Glomerular endothelial cell (primary cell): ENCODE results near the gene C20orf202. TPM values are rescaled to one million over a fixed set of nuclear protein-coding genes. Genes with fewer than 3 reads are reported as not detected.
"Not testable (repeated sequence)": the region's sequence is repeated elsewhere in the genome, so short reads cannot be mapped to it uniquely, and the experiment has no call there.

Source experiments
- DNase-seq: peaks from one replicate; pipeline ENCODE4 v3.0.0-alpha.2; 2011; ENCODE audit warnings: low read depth, low spot score; ENCODE audit errors: extremely low read depth
- total RNA-seq: library from RNA; depleted of rRNA; stranded (reverse); fragments of >200 nt; gene quantifications from 2 replicates; pipeline ENCODE4 v1.2.3, GENCODE V29; 2015

The C20orf202 gene
- total RNA-seq, 1 donor from 2014 or later: not detected

DNA sequence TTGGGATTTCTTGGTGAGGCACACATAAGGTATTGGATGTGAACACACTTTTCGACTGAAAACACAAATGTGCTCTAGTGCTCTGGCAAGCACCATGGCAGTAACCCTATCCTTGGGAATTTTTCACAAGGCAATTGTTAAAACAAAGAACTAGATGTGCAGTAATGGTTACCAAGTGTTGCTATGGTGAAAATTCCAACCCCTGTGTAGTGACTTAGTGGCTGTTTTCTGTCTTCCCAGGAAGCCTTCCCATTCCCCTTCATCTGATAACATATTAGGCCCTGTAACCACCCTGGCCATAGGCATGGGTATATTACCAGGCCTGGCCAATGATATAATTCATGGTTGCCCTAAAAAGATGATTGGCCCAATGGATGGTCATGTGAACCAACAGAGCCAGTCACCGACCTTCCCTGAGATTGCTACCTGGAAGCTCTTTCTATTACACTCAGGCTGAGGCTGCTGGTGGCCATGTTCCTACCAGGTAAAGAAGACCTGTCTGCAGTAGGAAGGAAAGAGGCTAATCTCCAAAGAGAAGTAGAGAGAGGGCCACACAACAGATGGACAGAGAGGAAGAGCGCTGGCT, 4.1 kb downstream of the C20orf202 start:
- no peak for DNase-seq

DNA sequence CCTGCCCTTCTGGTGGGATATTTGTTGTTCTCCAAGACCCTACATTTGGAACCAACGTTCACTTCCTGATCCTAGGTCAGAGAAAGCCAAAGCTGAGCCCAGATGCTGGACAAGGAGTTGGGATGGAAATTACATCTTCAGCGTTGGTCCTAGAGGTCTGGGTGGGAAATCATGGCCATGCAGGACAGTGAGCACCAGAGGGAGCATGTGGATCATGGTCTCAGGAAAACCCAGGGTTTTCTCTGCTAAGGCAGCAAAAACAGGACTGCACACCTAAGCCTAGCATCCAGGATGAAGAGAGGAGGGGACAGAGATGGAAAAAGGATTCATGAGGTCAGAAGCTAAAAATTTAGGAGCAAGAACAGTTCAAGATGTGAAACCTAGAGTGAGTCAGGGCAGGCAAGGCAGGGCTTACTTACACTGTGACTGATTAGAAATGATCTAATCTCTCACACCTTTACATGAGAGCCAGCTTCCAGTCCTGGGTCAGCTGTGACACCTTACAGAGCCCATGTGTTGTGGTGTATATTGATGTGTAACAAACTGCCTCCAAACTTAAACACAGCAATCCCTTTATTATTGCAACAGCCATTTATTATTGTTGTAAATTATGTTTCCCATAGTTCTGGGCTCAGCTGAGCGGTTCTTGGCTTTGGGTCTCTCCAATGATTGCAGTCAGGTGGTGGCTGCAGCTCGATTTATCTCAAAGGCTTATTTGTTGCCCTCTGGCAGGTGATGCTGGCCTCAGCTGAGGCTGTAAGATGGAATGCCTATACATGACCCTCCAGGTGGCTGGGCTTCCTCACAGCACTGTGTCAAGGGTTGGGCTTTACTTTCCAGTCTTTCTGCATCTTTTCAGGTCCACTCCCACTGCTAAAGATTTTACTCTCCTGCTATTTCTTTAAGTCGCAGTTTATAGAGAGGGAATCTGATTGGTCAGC, 6.5 kb downstream of the C20orf202 start:
- DNase-seq: no peak

DNA sequence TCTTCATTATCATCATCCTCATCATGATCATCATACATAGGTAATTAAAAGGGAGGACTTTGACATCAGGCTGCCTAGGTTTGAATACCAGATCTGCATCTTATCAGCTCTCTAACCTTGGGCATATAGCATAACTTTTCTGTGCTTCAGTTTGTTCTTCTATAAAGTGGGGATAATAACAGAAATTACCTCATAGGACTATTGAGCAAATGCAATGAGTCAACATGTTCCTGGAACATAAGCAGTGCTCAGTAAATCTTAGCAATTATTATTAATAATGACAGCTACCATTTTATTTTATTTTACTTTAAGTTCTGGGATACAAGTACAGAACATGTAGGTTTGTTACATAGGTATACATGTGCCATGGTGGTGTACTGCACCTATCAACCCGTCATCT, 7.2 kb downstream of the C20orf202 start:
- DNase-seq: no peak

DNA sequence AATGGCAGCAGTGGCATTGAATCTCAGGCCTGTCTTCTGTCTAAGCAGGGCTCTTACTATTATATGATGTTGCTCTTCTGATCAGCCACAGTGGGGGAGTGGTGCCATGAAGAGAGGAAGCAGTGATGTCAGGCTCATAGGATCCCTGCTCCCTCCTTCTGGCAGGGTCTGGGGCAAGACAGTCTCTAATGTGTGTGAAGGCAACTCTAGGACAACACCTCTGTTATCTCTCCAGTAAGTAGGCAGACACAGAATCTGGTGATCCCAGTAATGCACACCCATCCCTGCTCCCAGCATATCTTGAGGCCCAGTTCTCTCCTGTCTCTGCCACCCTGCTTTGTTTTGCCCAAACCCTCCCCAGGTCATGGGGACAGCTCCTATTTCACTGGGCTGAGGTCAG, 8.8 kb downstream of the C20orf202 start:
- DNase-seq: no peak

DNA sequence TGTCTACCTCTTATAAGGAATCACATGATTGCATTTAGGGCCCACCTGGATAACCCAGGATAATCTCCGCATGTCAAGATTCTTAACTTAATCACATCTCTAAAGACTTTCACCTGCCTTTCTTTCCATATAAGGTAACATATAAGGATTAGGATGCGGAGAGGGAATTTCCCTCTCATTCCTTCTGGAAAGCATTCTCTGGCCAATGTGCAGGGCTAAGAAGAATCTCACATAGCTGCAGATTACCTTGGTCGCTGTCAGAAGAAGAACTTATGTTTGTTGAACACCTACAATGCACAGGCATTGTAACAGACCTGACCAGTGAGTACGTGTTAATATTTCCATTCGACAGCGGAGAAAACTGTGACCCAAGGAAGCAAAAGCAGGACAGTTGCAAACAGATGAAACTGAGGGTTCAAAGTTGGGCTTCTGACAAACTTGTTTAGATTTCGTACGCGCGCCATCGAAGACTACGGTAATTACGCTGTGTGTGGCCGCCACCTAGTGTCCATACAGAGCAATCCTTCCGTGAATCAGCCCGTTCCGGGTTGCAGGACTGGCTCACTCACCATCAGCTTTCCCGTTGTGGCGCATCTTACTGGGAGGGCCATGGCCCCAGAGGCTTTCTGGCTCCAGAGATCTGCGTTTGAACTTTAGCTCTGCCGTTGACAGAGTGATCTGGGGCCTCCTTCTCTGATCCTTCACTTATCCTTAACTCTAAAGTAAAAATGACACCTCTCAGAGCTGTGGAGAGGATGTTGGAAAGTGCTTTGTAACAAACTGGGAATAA, 9.5 kb downstream of the C20orf202 start:
- peak; percentile 34 for DNase-seq

DNA sequence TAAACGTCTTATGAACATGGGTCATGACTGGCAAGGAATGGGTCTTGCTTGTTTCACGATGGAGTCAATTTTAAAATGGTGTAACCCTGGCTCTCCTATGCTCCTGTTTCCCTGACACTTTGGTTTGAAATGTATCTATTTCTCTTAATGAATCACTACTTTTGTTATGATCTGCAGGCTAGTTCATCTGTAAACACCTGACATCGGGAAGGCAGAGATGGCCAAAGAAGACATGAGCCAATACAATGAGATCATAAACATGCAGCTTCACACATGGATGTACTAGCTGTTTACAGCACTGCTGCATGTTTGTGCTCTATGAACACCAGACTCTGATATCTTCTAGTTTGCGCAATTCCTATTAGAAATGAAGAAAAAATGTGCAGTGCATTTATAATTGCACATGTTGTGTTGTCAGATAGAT, 11.6 kb downstream of the C20orf202 start:
- no peak for DNase-seq

DNA sequence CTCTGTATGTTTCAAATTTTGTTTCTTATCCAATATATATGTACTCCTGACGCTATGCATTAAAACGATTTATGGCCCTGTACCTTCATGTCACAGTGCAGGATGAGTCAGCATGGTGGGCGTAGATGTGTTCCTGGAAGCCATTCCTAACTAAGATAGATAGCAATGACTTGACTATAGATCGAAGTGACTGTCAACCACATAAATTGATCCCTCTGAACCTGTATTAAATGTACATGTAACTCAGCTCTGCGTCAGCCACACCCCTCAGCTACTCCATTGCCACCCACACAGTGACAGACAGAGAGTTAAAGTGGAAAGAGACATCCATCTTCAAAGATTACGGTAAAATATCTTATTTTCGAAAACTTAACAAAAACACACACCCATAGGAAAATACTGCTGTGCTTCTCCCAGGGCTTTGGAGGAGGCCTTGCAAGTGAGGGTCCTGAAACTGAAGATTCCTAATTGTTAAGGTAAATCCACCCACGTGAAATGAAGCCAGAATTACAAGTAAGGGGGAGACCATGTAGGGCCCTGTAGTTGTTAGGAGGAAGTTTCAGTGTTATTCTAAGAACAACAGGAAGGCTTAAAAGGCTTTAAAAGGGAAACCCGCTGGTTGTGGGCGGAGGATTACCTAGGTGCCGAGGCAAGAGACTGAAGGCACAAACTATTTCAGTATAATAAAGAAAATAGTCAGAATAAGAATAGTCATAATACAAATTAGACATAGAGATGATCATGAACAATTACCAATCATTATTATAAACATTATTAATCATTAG, 12.3 kb downstream of the C20orf202 start:
- DNase-seq: no peak

DNA sequence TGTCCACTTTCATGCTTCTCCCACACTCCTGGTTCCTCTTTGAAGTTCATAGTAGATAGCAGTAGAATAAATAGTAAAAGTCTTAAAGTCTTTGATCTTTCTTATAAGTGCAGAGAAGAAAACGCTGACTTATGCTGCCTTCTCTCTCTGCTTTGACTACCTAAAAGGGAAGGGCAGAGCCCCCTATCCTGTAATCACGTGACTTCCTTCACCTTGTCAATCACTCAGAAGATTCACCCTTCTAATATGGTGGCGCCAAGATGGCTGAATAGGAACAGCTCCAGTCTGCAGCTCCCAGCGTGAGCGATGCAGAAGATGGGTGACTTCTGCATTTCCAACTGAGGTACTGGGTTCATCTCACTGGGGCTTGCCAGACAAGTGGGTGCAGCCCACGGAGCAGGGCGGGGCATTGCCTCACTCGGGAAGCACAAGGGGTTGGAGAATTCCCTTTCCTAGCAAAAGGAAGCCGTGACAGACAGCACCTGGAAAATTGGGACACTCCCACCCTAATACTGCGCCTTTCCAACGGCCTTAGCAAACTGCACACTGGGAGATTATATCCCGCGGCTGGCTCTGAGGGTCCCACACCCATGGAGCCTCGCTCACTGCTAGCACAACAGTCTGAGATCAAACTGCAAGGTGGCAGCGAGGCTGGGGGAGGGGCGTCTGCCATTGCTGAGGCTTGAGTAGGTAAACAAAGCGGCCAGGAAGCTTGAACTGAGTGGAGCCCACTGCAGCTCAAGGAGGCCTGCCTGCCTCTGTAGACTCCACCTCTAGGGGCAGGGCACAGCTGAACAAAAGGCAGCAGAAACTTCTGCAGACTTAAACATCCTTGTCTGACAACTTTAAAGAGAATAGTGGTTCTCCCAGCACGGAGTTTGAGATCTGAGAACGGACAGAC, 13.5 kb downstream of the C20orf202 start:
- DNase-seq: not testable (repeated sequence)

DNA sequence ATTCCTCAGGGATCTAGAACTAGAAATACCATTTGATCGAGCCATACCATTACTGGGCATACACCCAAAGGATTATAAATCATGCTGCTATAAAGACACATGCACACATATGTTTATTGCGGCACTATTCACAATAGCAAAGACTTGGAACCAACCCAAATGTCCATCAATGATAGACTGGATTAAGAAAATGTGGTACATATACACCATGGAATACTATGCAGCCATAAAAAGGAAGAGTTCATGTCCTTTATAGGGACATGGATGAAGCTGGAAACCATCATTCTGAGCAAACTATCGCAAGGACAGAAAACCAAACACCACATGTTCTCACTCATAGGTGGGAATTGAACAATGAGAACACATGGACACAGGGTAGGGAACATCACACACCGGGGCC, 19.5 kb downstream of the C20orf202 start:
- DNase-seq: not testable (repeated sequence)

DNA sequence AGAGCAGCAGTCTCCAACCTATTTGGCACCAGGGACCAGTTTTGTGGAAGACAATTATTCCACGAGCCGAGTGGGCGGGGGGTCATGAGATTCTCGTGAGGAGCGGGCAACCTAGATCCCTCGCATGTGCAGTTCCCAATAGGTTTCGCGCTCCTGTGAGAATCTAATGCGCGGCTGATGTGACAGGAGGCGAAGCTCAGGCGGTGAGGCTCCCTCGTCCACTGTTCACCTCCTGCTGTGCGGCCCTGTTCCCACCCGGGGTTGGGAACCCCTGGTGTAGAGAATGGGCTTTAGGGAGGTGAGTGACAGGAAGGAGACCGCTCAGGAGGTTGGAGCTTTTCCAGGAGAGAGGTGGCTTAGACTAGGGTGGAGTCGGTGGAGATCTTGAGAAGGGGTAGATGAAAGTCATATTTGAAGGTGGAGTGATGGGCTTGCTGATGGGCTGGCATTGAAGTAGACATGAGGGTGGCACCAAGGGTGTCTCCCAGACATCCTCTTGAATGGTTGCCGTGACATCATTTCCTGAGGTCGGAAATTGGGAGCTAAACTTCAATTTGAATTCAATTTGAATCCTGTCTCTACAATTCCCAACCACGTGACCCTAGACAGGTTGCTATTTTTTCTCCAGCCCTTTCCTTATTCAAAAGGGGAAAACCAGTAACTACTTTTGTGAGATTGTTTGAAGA, 21.1 kb downstream of the C20orf202 start:
- no peak for DNase-seq

DNA sequence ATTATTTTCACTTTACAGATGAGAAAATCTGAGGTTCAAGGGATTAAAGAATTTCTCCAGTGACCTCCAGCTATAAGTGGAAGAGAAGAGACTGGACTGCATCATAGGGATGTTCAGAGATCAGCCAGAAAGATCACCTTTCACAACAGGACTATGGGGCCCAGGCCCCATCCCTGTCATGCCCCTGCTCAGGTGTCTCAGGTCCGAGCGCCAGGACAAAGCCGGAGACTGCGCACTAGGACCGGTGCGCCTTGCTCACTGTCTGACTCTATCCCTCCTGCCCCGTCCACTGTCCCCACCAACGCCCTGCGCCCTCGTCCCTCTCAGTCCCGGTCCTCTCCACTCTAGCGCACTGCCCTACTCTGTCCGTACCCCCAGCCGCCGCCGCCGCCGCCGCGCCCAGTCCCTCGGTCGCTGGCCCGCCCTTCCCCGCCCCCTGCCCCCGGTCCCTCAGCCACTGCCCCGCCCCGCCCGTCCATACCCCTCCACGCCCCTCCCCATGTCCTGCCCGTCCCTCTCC, 22.1 kb downstream of the C20orf202 start:
- DNase-seq: no peak

DNA sequence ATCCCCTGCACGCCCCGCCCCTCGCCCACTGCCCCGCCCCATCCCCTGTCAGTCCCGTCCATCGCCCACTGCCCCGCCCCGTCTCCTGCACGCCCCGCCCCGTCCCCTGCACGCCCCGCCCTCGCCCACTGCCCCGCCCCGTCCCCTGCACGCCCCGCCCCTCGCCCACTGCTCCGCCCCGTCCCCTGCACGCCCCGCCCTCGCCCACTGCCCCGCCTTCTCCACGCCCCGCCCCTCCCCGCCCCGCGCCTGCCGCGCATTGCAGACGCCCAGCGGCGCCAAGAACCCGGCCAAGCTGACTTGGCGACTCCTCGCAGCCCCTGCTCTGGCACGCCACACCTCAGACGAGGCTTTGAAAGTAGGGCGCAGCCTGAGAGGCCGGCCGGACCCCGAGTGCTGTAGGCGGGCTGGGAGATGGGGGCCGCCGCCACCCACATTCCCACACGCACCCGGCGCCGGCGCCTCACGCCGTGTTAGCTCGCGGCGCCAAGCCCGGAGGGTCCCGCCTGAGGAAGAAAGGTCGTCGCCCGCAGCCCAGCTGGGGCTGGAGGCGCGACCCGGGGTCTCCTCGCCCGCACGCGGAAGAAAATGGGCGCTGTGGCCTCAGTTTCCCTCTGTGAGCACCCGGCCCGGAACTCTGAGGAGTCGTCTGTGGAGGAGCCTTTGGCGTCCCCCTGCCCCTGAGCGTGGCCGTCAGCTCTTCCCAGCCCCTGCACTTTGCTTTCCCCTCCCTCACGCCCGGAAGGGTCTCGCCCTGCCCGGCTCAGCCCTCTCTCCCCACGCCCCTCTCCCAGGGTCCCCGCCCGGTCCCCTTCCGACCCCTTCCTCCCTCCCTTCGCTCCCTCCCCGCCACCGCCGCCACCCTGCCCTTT, 22.8 kb downstream of the C20orf202 start, which contains the start of gene RAD21L1:
Gene RAD21L1, plus strand, starts transcription at position 262 of the 872 bp plus-strand sequence. CDS start 2,410 bp downstream, outside the sequence.
- no peak for DNase-seq

DNA sequence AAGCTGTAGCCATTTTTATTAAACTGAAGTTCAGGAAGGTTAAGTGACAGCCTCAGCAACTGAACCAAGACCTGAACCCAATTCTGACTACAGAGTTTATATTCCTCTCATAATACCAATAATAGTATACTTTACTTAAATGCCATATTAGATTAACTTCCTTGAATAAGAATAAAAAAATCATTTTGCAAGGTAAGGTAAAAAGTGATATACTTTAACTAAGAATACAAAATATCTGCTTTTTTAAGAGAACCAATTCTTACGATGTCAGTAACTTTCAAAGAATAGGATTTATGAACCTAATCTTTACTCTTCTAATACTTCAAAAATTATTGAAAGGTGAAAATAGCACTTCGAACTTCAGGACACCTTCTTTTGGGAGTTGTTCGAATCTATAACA, 26.3 kb downstream of the C20orf202 start:
- no peak for DNase-seq

DNA sequence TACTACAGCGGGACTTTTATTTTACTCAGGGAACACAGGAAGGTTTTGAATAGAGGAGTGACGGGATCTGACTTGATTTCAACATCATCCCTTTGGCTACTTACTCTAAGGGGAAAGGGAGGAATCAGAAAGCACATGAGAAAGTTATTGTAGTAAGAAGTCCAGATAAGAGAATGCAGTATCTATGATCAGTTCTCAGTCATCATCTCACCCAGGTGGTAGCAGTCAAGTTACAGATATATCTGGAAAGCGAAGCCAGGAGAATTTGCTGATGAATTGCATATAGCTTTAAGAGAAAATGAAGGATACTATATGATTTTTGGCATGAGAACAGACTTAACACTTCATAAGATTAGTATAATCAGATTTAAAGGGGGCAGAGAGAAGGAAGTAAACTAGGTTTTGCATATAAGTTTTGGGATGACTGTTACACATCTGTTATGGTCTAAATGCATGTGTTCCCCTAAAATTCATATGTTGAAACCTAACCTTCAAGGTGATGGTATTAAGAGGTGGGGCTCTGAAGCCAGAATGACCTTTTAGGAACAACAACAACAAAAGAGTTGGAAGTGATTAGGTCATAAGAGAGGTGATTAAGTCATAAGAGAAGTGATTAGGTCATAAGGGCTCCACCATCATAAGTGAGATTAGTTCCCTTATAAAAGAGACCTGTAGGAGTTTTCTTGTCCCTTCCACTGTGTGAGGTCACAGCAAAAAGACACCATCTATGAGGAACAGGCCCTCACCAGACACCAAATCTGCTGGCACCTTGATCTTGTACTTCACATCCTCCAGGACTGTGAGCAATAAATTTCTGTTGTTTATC, 29.2 kb downstream of the C20orf202 start:
- DNase-seq: no peak

DNA sequence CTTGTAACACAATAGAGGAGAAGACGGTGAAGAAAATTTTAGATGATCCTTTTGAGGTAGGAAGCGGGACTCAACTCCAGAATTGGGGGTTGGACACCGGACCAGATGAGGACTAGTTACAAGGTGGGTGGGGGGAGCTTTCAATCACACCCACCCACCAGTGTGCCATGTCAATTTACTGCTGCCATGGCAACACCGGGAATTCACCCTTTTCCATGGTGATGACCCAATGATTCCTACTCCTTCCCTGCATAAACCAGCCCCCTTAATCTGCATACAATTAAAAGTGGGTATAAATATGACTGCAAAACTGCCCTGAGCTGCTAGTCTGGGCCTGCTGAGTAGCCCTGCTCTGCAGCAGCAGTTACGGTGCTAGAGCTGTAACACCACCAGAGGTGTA, 37.3 kb downstream of the C20orf202 start:
- no peak for DNase-seq

DNA sequence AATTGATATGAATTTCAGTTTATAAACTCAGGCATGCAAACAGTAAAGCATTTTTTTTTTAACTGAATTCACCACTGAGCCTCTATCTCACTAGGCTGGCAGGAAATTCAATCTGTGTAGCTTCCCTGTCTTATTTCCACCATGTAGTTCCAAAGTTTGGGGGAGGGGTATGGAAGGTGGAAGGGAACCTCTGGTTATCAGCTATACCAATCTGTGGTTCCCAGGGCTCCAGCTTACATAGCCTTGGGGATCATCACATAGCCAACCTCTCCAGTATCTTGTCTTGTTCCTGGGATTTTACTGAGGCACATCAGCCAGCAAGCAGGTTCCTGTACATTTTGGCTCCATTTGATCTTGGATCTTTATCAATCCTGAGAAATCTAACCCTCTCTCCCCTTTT, 38.2 kb downstream of the C20orf202 start:
- no peak for DNase-seq

DNA sequence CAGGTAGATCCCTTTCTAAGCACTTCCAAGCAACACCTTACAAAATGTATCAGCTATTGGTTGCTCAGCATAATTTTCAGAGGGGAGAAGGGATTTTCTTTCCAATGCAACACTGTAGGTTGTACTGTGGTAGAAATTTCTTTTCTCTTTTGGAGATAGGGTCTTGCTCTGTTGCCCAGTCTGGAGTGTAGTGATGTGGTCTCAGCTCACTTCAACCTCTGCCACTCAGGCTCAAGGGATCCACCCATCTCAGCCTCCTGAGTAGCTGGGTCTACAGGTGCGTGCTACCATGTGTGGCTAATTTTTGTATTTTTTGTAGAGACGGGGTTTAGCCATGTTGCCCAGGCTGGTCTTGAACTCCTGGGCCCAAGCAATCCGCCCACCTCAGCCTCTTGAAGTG, 38.8 kb downstream of the C20orf202 start:
- no peak for DNase-seq
